Lung (tissue), 12 donors: ENCODE results near the gene STH. TPM values are rescaled to one million over a fixed set of nuclear protein-coding genes. Genes with fewer than 3 reads are reported as not detected.
"Not testable (repeated sequence)": the region's sequence is repeated elsewhere in the genome, so short reads cannot be mapped to it uniquely, and the experiment has no call there.

Experiments used
- ATAC-seq: fragments of 200-7000 bp; cut with Tn5 transposase; one replicate; pipeline ENCODE4 v1.9.1; 2020; ENCODE audit warnings: moderate number of reproducible peaks; ENCODE audit not compliant: insufficient read depth, low FRiP score
- DNase-seq, 3 donors: peaks; one replicate each; pipeline ENCODE4 v3.0.0-alpha.2; 2013 to 2017
- H3K27ac ChIP-seq, 2 donors: one replicate each; pipeline ENCODE4 v1.5.1; 2013; ENCODE audit warnings: mild to moderate bottlenecking in 2 of 2, moderate library complexity in 2 of 2, control low read depth in 1 of 2, inconsistent platforms in 1 of 2, low read depth in 1 of 2, low read length in 1 of 2
- H3K27me3 ChIP-seq, 3 donors: one replicate each; pipeline ENCODE4 v1.5.1; 2013; ENCODE audit warnings: low read length in 2 of 3; ENCODE audit not compliant: control insufficient read depth in 3 of 3, insufficient read depth in 3 of 3
- H3K36me3 ChIP-seq, 4 donors: one replicate each; pipeline ENCODE4 v1.5.1; 2013; ENCODE audit warnings: low read length in 4 of 4, mild to moderate bottlenecking in 1 of 4, moderate library complexity in 1 of 4; ENCODE audit not compliant: control insufficient read depth in 4 of 4, insufficient read depth in 4 of 4
- H3K4me1 ChIP-seq, 5 donors: one replicate each; pipeline ENCODE4 v1.5.1; 2013; ENCODE audit warnings: low read length in 5 of 5, mild to moderate bottlenecking in 2 of 5, moderate library complexity in 1 of 5; ENCODE audit not compliant: control insufficient read depth in 5 of 5, insufficient read depth in 5 of 5
- H3K4me3 ChIP-seq: one replicate; pipeline ENCODE4 v1.5.1; 2013; ENCODE audit warnings: mild to moderate bottlenecking, control low read depth, moderate library complexity
- H3K9ac ChIP-seq, 2 donors: one replicate each; pipeline ENCODE4 v1.5.1; 2013; ENCODE audit warnings: low read length in 2 of 2, control low read depth in 1 of 2; ENCODE audit not compliant: insufficient read depth in 1 of 2
- H3K9me3 ChIP-seq, 4 donors: one replicate each; pipeline ENCODE4 v1.5.1; 2013; ENCODE audit warnings: low read length in 3 of 4, mild to moderate bottlenecking in 1 of 4, moderate library complexity in 1 of 4; ENCODE audit not compliant: control insufficient read depth in 4 of 4, insufficient read depth in 3 of 4
- WGBS, 2 donors: extraction: QIAGEN DNeasy Blood & Tissue Kit; methylation state at CpG; one replicate each; pipeline ENCODE4 v1.1.7; 2013; 5-methylcytosine and 5-hydroxymethylcytosine counted together
- polyA plus RNA-seq, 2 donors: library from polyadenylated mRNA; stranded (reverse); fragments of 200-250 nt; gene quantifications; one replicate each; pipeline ENCODE4 v1.2.1, GENCODE V29; 2013
- total RNA-seq, 2 donors: library from RNA; depleted of rRNA in 1 of 2; stranded (reverse); fragments of >200 nt in 1 of 2; gene quantifications; one replicate each; pipeline ENCODE4 v1.2.1, GENCODE V29; 2014 to 2021
- TF ChIP-seq, protein P1 (sequence below): IDR thresholded peaks from 2 replicates; pipeline ENCODE4 v1.5.1; 2012; ENCODE audit warnings: mild to moderate bottlenecking; ENCODE audit errors: control extremely low read depth, extremely low read depth
- donor health status: control.
- donor health status: control.
- donor health status: Bipolar disorder and iron deficiency.
- donor health status: healthy.
- donor health status: DM: yes; HTN: yes; CAD: no.

The STH gene
- total and polyA plus RNA-seq, 4 donors = not detected

DNA sequence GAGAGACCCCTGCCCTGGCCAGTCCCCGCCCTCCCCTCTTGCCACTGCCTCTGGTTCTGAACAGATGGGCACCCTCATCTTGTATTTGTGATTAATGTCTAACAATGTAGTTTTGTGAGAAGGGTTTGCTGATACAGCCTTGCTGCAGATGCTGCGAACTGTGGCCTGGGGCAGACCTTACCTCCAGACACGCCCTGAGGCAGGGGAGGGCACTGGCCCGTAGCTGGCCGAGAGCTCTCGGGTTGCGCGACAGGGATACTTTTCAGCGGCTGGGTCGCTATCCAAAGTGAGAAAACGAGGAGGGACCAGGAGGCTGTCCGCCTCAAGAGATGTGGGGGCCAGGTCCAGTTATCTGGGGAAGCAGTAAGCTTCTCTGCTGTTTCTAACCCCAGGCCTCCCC is 21.9 kb downstream of the STH start:
- no peak for DNase-seq
- Histone ChIP-seq H3K4me1 (no peaks in the 10 kb centered on the region), H3K9me3 (no peaks in the 10 kb centered on the region), H3K27ac (no peak overlapping the region), H3K9ac (no peak overlapping the region), H3K36me3 (peaks cover 2 to 11% (median 2%) of the 10 kb centered on the region in 4 donors), H3K27me3 (no peaks in the 10 kb centered on the region), H3K4me3 (no peak overlapping the region)
- 93 to 94% methylated on average over 12 of the region's 12 CpGs for WGBS, 2 donors
- no peak for ATAC-seq
- TF ChIP-seq, protein P1, sequence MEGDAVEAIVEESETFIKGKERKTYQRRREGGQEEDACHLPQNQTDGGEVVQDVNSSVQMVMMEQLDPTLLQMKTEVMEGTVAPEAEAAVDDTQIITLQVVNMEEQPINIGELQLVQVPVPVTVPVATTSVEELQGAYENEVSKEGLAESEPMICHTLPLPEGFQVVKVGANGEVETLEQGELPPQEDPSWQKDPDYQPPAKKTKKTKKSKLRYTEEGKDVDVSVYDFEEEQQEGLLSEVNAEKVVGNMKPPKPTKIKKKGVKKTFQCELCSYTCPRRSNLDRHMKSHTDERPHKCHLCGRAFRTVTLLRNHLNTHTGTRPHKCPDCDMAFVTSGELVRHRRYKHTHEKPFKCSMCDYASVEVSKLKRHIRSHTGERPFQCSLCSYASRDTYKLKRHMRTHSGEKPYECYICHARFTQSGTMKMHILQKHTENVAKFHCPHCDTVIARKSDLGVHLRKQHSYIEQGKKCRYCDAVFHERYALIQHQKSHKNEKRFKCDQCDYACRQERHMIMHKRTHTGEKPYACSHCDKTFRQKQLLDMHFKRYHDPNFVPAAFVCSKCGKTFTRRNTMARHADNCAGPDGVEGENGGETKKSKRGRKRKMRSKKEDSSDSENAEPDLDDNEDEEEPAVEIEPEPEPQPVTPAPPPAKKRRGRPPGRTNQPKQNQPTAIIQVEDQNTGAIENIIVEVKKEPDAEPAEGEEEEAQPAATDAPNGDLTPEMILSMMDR = no peak

DNA sequence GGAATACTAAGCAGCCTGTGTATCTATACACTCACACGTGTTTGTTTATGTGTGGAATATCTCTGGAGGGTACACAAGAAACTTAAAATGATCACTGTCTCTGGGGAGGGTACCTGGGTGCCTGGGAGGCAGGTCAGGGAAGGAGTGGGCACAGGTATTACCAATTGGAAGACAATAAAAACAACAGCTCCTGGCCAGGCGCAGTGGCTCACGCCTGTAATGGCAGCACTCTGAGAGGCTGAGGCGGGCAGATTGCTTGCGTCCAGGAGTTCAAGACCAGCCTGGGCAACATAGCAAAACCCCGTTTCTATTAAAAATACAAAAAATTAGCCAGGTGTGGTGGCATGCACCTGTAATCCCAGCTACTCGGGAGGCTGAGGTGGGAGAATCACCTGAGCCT is 24.3 kb downstream of the STH start:
- peaks cover 3 to 19% (median 10%) of the 10 kb centered on the region in 4 donors for H3K36me3 ChIP-seq
- not testable (repeated sequence) for H3K9me3 ChIP-seq, H3K9ac ChIP-seq, H3K27ac ChIP-seq, H3K4me1 ChIP-seq, ATAC-seq, DNase-seq, H3K4me3 ChIP-seq, H3K27me3 ChIP-seq
- 94 to 95% methylated on average over 7 of the region's 7 CpGs for WGBS, 2 donors

DNA sequence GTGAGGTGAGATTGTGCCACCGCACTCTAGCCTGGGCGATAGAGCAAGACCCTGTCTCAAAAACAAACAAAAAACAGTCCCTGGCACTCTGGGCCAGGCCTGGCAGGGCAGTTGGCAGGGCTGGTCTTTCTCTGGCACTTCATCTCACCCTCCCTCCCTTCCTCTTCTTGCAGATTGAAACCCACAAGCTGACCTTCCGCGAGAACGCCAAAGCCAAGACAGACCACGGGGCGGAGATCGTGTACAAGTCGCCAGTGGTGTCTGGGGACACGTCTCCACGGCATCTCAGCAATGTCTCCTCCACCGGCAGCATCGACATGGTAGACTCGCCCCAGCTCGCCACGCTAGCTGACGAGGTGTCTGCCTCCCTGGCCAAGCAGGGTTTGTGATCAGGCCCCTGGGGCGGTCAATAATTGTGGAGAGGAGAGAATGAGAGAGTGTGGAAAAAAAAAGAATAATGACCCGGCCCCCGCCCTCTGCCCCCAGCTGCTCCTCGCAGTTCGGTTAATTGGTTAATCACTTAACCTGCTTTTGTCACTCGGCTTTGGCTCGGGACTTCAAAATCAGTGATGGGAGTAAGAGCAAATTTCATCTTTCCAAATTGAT is 24.8 kb downstream of the STH start:
- H3K27ac ChIP-seq = no peak overlapping the region
- H3K9ac ChIP-seq = no peak overlapping the region
- no peak for ATAC-seq
- H3K27me3 ChIP-seq = no peaks in the 10 kb centered on the region
- no peak overlapping the region for H3K4me3 ChIP-seq
- H3K4me1 ChIP-seq = no peaks in the 10 kb centered on the region
- 93 to 94% methylated on average over 24 of the region's 24 CpGs for WGBS, 2 donors
- no peaks in the 10 kb centered on the region for H3K9me3 ChIP-seq
- peaks cover 3 to 19% (median 10%) of the 10 kb centered on the region in 4 donors for H3K36me3 ChIP-seq
- TF ChIP-seq, protein P1 = no peak
- no peak for DNase-seq

DNA sequence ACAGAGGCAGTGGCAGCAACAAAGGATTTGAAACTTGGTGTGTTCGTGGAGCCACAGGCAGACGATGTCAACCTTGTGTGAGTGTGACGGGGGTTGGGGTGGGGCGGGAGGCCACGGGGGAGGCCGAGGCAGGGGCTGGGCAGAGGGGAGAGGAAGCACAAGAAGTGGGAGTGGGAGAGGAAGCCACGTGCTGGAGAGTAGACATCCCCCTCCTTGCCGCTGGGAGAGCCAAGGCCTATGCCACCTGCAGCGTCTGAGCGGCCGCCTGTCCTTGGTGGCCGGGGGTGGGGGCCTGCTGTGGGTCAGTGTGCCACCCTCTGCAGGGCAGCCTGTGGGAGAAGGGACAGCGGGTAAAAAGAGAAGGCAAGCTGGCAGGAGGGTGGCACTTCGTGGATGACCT is 25.5 kb downstream of the STH start:
- Histone ChIP-seq H3K4me1 (no peaks in the 10 kb centered on the region), H3K4me3 (no peak overlapping the region), H3K9ac (no peak overlapping the region), H3K27me3 (no peaks in the 10 kb centered on the region), H3K9me3 (no peaks in the 10 kb centered on the region), H3K27ac (no peak overlapping the region), H3K36me3 (peaks cover 3 to 22% (median 10%) of the 10 kb centered on the region in 4 donors)
- no peak for DNase-seq
- ATAC-seq = no peak
- TF ChIP-seq, protein P1 = no peak
- 84 to 87% methylated on average over 14 of the region's 14 CpGs for WGBS, 2 donors
